Activated naive CD8-positive, alpha-beta T cell (primary cell): Measurements from ENCODE around the gene LYPD4.

ENCODE experiments used
- H3K27ac Mint-ChIP-seq: one replicate; pipeline ENCODE4 v1.8.0; 2021; ENCODE audit warnings: mixed read lengths
- H3K27me3 Mint-ChIP-seq: one replicate; pipeline ENCODE4 v1.8.0; 2021; ENCODE audit warnings: mixed read lengths
- H3K36me3 Mint-ChIP-seq: one replicate; pipeline ENCODE4 v1.8.0; 2021; ENCODE audit warnings: mixed read lengths
- H3K4me1 Mint-ChIP-seq: one replicate; pipeline ENCODE4 v1.8.0; 2021; ENCODE audit warnings: low read depth, mixed read lengths
- H3K4me3 Mint-ChIP-seq: one replicate; pipeline ENCODE4 v1.8.0; 2021; ENCODE audit warnings: mild to moderate bottlenecking, mixed read lengths
- H3K9me3 Mint-ChIP-seq: one replicate; pipeline ENCODE4 v1.8.0; 2021; ENCODE audit warnings: low read depth, mixed read lengths

The LYPD4 gene, protein sequence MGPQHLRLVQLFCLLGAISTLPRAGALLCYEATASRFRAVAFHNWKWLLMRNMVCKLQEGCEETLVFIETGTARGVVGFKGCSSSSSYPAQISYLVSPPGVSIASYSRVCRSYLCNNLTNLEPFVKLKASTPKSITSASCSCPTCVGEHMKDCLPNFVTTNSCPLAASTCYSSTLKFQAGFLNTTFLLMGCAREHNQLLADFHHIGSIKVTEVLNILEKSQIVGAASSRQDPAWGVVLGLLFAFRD

DNA sequence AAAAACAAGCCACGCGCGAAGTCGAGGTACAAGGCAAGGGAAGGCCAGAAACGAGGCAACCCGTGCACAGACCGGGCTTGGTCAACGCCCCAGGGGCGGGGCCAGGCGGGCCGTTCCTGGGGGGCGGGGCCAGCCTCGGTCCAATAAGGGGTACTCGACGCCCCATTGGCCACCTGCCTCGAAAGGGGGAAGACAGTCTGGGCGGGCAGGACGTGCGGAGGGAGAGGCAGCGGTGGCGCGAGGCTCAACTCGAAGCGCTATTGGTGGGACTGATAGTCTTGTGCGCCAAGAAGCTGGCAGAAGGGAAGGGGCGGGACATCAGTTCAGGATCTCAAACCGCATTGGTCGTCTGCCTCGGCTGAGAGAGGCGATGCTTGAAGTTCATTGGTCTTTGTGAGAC is at the start of gene LYPD4:
TSS of gene LYPD4 (minus strand) at position 83 of the 400 bp plus-strand sequence. CDS start 5,398 bp downstream, outside the sequence.
- H3K36me3 Mint-ChIP-seq: no peaks in the 10 kb centered on the region
- no peak within 1 kb of the TSS for H3K27ac Mint-ChIP-seq
- no peak within 1 kb of the TSS for H3K4me3 Mint-ChIP-seq

DNA sequence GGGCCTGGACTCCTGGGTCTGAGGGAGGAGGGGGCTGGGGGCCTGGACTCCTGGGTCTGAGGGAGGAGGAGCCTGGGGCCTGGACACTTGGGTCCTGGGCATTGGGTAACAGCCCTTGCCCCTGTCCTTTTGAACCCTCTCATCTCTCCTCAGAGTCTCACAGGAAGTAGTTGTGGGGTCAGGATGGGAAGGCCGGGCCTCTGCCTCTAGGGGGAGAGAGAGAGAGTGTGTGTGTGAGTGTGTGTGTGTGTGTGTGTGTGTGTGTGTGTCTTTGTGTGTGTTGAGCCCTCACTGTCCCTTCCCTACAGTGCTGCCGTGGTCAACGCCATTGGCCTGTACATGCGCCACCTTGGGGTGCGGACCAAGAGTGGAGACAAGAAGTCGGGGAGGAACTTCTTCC is 49.4 kb upstream of the LYPD4 start:
- H3K36me3 Mint-ChIP-seq: peaks cover 13% of the 10 kb centered on the region
- H3K27ac Mint-ChIP-seq: peak overlapping the region; percentile 72
- H3K4me3 Mint-ChIP-seq: peak overlapping the region; percentile 13

More for the DNA sequence above, at the start of gene LYPD4:
- Mint-ChIP-seq H3K9me3 (no peaks in the 10 kb centered on the region), H3K27me3 (no peaks in the 10 kb centered on the region), H3K4me1 (no peaks in the 10 kb centered on the region)

DNA sequence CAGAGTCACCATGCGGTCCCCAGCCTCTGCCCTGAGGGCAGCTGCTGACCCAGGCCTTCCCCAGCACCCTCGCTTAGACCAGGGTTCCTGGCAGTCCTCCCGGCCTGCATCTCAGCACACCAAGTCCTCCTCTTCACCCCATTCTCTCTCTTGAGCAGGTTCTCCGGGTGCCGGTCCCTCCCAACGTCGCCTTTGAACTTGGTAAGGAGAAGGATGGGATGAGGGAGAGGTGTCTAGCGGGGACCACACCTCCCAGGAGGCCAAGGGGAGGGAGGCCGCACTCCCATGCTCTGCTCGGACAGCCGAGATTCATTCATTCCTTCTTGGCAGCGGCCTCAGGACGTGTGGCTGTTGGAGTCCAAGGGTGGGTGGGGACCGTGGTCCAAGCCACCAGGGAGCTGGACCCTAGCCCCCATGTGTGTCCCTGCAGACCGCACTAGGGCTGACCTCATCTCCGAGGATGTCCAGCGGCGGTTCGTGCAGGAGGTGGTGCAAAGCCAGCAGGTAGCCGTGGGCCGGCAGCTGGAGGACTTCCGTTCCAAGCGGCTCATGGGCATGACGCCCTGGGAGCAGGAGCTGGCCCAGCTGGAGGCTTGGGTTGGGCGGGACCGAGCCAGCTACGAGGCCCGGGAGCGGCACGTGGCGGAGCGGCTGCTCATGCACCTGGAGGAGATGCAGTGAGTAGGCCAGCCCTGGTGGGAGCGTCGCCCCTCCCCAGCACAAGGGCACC is 47.9 kb upstream of the LYPD4 start:
- H3K27me3 Mint-ChIP-seq: no peaks in the 10 kb centered on the region
- H3K36me3 Mint-ChIP-seq: peaks cover 11% of the 10 kb centered on the region
- H3K27ac Mint-ChIP-seq: peak overlapping the region; percentile 93
- H3K4me3 Mint-ChIP-seq: no peak overlapping the region
- H3K9me3 Mint-ChIP-seq: no peaks in the 10 kb centered on the region
- peaks cover 59% of the 10 kb centered on the region for H3K4me1 Mint-ChIP-seq

More for the DNA sequence above, 49.4 kb upstream of the LYPD4 start:
- no peaks in the 10 kb centered on the region for H3K9me3 Mint-ChIP-seq
- H3K27me3 Mint-ChIP-seq: no peaks in the 10 kb centered on the region
- peaks cover 62% of the 10 kb centered on the region for H3K4me1 Mint-ChIP-seq

DNA sequence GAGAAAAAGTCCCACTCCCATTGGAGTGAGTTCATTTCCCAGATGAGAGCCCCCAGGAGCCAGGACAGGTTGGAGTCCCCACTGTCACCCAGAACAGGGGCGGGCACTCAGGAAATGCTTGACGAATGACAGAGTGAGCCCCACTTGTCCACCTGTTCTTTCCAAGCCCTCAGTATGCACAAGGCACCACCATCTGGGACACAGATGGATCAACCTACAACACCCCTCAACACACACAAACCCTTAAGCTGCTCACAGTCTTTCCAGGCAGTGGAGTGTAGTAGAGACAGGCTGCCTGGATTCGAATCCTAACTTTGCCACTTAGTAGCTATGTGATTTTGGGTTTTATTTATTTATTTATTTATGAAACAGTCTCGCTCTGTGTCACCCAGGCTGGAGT is 46.5 kb upstream of the LYPD4 start:
- peaks cover 68% of the 10 kb centered on the region for H3K4me1 Mint-ChIP-seq
- H3K9me3 Mint-ChIP-seq: no peaks in the 10 kb centered on the region
- H3K36me3 Mint-ChIP-seq: peaks cover 11% of the 10 kb centered on the region
- peak overlapping the region; percentile 83 for H3K27ac Mint-ChIP-seq
- no peak overlapping the region for H3K4me3 Mint-ChIP-seq
- no peaks in the 10 kb centered on the region for H3K27me3 Mint-ChIP-seq

DNA sequence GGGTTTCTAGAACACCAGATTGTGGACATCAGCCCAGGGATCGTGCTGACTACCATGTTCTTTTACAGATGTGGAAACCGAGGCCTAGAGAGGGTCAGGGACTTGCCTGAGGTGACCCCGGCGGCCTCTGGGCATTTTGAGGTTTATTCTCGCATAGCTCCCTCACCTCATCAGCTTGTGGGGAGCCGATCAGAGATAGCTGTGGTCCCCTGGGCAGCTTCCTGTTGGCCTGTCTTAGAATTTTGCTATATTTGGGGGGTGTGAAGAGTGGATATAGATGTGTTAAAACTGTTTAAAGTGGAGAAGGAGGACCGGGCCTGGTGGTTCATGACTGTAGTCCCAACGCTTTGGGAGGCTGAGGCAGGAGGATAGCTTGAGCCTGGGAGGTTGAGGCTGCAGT is 45.4 kb upstream of the LYPD4 start:
- H3K27me3 Mint-ChIP-seq: no peaks in the 10 kb centered on the region
- peak overlapping the region; percentile 90 for H3K27ac Mint-ChIP-seq
- H3K4me1 Mint-ChIP-seq: peaks cover 65% of the 10 kb centered on the region
- peaks cover 13% of the 10 kb centered on the region for H3K36me3 Mint-ChIP-seq
- peak overlapping the region; percentile 91 for H3K4me3 Mint-ChIP-seq
- H3K9me3 Mint-ChIP-seq: no peaks in the 10 kb centered on the region

DNA sequence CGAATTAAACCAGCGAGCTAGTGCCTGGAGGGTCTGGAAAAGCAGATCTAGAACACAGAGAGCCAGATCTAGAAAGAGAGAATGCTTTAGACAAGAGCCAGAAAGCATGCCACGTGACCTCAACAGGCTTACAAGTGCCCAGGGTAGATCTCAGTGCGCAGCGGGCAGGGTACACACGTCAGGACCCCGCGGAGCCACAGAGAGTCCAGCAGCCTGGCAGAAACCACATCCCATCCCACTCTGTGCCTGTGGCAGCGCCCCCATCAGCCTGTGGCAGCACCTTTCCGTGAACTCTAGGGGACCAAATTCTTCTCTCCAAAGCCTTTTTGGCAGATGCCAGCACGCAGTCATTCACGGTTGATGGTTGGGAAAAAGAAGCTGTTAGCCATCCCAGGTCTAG is 44.4 kb upstream of the LYPD4 start:
- Mint-ChIP-seq H3K27me3 (no peaks in the 10 kb centered on the region), H3K4me1 (peaks cover 59% of the 10 kb centered on the region), H3K36me3 (peaks cover 13% of the 10 kb centered on the region), H3K9me3 (no peaks in the 10 kb centered on the region), H3K27ac (peak overlapping the region; percentile 90), H3K4me3 (peak overlapping the region; percentile 91)

DNA sequence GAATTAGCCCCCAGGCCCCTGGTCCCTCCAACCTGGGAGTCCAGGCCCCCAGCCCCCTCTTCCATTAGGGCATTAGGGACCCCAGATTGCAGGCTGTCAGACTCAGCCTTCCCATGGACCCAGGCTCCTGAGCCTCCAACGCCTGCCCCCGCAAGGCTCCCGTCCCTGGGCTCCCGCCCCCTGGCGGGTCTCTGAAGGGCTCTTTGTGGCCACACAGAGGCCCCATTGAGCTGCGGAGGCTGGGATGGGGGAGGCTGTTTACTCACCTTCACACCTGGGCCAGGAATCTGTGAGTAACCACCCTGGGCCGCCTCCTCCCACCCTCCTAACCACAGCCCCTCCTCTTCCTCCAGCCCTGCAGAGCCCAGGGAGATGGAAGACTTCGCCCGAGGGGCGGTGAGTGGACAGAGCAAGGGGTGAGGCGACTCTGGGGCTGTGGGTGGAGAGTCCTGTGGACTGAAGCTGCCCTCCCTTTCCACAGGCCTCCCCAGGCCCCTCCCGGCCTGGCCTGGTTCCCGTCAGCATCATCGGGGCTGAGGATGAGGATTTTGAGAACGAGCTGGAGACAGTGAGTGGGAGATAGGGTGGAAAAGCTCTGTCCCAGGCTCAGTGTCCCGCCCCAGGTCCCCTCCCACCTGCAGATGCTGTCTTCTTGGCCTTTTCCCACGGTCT is 43.4 kb upstream of the LYPD4 start:
- H3K36me3 Mint-ChIP-seq: peaks cover 12% of the 10 kb centered on the region
- peaks cover 55% of the 10 kb centered on the region for H3K4me1 Mint-ChIP-seq
- H3K9me3 Mint-ChIP-seq: no peaks in the 10 kb centered on the region
- H3K27ac Mint-ChIP-seq: peak overlapping the region; percentile 90
- H3K4me3 Mint-ChIP-seq: peak overlapping the region; percentile 91
- H3K27me3 Mint-ChIP-seq: no peaks in the 10 kb centered on the region

DNA sequence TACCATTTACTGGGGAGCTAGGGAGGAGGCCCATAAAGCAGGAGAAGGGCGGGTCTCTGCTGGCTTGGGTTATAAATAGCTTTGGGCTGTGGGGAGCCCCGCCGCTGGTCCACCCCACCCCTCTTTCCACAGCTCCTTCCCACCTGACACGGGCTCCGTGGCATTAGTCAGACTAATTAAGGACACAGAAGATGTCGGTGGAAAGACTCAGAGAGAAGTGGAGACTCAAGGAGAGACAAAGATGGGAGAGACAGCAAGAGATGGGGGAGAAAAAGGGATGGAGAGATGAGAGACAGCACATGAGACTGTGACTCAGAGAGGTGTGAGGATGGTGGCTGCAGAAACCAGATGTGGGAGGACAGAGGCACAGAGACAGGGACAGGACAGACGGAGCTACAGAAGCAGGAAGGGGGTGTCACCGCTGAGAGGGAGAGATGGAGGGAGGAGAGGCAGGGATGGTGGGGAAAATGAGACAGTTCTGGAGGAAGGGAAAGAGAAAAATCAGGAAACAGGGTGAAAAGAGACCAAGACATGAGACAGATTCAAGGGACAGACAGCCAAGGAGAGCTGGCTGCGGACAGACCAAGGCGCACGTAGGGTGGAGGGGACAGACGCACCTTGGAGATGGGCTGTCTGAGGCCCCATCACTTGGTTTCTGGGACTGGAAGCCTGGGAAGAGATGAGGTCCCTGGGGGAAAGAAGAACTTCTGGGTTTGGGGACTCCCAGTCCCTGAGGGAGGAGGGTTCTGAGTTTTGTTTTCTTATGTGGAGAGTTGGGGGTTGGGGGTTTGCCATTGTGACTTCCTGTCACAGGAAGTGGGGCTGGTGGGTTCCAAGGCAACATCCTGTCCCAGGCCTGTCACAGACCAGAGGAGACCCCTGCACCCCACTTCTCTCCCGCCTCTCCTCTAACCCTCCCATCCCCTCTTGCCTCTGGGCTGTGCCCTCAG is 42.6 kb upstream of the LYPD4 start:
- Mint-ChIP-seq H3K4me1 (peaks cover 57% of the 10 kb centered on the region), H3K36me3 (peaks cover 11% of the 10 kb centered on the region), H3K9me3 (no peaks in the 10 kb centered on the region), H3K27ac (peak overlapping the region; percentile 90), H3K27me3 (no peaks in the 10 kb centered on the region), H3K4me3 (peak overlapping the region; percentile 91)

DNA sequence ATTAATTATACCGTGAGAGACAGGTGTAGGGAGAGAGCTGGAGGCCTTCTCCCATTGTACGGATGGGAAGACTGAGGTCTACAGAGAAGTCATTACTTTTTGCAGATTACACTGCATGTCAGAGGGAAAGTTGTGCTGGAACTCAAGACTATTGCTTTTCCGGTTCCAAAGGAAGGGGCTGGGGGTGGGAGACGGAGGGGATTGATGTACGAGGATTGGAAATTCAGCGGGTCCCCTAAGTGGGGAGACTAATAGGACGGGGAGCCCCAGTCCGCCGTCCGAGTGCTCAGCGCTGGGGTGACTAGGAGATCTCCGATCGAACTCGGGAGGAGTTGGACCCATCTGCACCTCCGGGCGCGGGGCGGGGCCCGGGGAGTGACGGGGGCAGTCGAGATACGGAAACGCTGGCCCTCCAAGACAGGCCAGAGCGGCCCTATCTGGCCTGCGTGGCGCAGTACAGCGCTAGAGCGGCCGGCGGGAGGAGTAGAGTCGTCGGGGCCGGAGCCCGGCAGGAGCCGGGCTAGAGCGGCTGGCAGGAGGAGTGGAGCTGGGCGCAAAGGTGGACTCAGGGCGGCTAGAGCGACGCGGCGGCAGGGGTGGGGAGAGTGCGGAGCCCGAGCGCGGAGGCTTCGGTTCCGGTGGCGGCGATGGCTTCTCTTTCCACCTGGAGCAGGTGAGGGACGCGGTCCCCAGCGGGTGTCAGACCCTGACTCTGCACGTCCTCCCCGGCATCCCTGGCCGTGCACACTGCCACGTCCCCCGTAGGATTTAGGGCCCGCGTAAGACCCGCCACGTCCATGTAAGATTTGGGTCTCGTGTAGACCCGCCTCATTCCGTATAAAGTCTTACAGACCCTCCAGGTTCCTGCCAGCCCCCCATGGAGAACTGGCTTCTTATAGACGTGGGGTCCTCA is 39.6 kb upstream of the LYPD4 start:
- peaks cover 57% of the 10 kb centered on the region for H3K4me1 Mint-ChIP-seq
- H3K36me3 Mint-ChIP-seq: peaks cover 4% of the 10 kb centered on the region
- peak overlapping the region; percentile 99 for H3K27ac Mint-ChIP-seq
- H3K27me3 Mint-ChIP-seq: no peaks in the 10 kb centered on the region
- peak overlapping the region; percentile 91 for H3K4me3 Mint-ChIP-seq
- no peaks in the 10 kb centered on the region for H3K9me3 Mint-ChIP-seq

DNA sequence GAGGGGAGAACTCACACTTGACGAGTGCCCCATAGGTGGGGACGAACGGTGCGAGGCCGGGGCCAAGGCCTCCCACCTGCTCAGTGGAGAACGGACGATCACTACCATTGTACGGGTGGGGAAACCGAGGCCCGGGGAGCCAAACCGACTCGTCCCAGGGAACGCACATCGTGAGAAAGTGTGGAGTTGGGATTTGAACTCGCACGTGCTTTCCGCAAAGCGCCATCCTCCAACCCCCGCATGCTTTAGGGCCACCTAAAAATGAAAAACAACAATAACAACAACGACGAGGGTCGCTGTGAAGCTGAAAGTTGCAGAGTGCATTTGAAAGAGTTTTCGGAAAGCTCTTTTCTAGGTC is 39.0 kb upstream of the LYPD4 start:
- Mint-ChIP-seq H3K4me1 (peaks cover 57% of the 10 kb centered on the region), H3K9me3 (no peaks in the 10 kb centered on the region), H3K27ac (peak overlapping the region; percentile 99), H3K36me3 (peaks cover 2% of the 10 kb centered on the region), H3K27me3 (no peaks in the 10 kb centered on the region), H3K4me3 (peak overlapping the region; percentile 91)

DNA sequence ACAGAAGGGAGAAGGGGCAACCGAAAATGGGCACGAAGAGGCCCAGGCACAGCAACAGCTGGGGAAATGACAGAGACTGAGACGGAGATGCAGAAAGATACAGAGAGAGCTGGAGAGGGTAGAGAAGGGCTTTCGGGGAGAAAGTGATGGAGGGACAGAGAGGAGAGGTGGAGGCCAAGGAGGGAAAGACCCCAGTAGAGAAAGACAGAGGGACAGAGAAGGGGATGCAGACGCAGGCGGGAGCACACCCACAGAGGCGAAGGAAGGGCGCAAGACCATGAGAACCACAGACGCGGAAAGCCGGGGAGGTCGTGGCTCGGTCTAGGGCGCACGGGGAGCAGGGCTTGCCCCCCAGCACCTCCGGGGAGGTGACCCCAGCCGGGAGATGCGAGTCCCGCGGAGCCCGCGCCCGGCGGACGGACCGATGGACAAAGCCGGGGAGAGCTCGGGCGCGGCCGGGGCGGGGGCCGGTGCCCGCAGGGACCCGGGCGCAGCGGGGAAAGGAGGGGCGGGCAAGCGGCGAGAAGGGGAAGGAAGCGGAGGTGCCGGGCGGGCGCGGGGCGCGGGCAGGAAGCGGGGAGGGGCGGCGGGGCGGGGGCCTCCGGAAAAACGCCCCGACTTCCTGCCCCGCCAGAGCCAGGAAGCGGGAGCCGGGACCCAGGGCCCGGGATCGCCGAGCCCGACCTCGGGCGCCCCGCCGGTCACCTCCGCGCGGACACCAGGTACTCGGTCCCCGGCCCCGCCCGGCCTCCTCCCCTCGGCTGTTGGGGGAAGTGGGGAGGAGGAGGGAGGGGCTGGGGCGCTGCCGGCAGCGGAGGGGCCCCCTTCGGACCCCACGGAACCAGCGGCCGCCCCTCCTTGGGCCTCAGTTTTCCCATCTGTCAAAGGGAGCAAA is 38.3 kb upstream of the LYPD4 start, which contains the start of gene ARHGEF1:
TSS of gene ARHGEF1 (plus strand) at position 617 of the 895 bp plus-strand sequence. CDS start 4,899 bp downstream, outside the sequence.
- Mint-ChIP-seq H3K27me3 (no peaks in the 10 kb centered on the region), H3K4me3 (peak within 1 kb of the TSS; percentile 99), H3K4me1 (peaks cover 57% of the 10 kb centered on the region), H3K9me3 (no peaks in the 10 kb centered on the region), H3K36me3 (peaks cover 2% of the 10 kb centered on the region), H3K27ac (peak within 1 kb of the TSS; percentile 99)

DNA sequence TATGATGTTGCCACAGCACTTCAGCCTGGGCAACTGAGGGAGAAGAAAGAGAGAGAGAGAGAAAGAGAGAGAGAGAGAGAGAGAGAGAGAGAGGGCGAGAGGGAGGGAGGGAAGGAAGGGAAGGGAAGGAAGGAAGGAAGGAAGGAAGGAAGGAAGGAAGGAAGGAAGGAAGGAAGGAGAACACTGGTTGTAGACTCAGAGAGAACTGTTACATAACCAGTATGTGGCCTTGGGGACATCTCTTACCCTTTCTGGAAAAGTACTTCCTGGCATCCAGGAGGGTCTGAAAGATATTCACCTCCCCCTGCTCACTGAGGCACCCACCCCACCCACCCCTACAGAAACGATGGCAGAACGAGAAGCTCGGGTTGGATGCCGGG is 35.8 kb upstream of the LYPD4 start:
- no peaks in the 10 kb centered on the region for H3K27me3 Mint-ChIP-seq
- no peaks in the 10 kb centered on the region for H3K9me3 Mint-ChIP-seq
- no peak overlapping the region for H3K4me3 Mint-ChIP-seq
- peaks cover 62% of the 10 kb centered on the region for H3K4me1 Mint-ChIP-seq
- peak overlapping the region; percentile 76 for H3K27ac Mint-ChIP-seq
- H3K36me3 Mint-ChIP-seq: peaks cover 2% of the 10 kb centered on the region
